AG10803 (cell line): ENCODE results near the gene MYO5A.
"Not testable (repeated sequence)": the region's sequence is repeated elsewhere in the genome, so short reads cannot be mapped to it uniquely, and the experiment has no call there.

Experiments used
- DNase-seq: peaks from one replicate; pipeline ENCODE4 v3.0.0; 2010; ENCODE audit warnings: low read depth
- H3K4me3 ChIP-seq: 2 replicates; pipeline ENCODE4 v1.5.1; 2011; ENCODE audit warnings: mild to moderate bottlenecking, low read length, control low read depth
- CTCF ChIP-seq: conservative IDR thresholded peaks from 2 replicates; pipeline ENCODE4 v1.5.1; 2011; ENCODE audit warnings: mild to moderate bottlenecking, low read length, control low read depth, inconsistent platforms

MYO5A gene

DNA sequence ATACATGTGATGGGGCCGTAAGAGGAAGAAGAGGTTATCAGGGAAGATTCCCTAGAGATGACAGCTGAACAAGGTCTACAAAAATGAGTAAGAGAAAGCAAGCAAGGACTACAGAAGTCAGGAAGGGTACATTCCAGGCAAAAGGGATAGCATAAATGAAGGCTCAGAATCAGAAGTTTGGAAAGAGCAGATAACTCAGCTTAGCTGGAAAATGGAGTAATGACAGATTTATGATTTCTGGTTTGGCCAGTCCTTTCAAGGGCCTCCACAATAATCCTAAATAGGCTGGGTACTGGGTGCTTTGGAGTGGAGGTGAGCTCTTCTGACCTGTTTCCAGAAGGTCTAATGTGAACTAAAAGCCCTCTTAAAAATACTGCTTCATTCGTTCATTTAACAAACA is 110.7 kb downstream of the MYO5A start:
- no peak overlapping the region for H3K4me3 ChIP-seq
- TF ChIP-seq CTCF, result no peak
- no peak for DNase-seq

GRCh38 chr15:52417521-52417920 is 111.2 kb downstream of the MYO5A start:
- TF ChIP-seq CTCF, result no peak
- DNase-seq, result peak; percentile 72
- no peak overlapping the region for H3K4me3 ChIP-seq

DNA sequence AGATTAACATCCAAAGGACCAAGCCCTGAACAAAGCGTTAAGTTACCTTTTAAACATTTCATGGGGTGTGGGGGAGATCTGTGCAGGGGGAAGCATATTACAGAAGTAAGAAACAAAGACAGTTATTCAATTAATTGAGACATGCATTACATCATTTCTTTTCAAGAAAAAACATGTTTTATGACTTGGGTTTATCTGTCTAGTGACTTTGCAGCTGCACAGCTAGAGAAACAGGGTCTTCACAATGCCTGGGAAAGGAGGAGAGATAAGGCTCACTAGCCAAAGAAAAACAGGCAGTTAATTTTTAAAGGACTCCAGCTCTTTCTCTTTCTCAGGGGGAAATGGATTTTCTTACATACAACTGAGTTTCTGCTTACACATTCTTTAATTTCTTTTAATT is 112.1 kb downstream of the MYO5A start:
- H3K4me3 ChIP-seq, DNase-seq: not testable (repeated sequence)

DNA sequence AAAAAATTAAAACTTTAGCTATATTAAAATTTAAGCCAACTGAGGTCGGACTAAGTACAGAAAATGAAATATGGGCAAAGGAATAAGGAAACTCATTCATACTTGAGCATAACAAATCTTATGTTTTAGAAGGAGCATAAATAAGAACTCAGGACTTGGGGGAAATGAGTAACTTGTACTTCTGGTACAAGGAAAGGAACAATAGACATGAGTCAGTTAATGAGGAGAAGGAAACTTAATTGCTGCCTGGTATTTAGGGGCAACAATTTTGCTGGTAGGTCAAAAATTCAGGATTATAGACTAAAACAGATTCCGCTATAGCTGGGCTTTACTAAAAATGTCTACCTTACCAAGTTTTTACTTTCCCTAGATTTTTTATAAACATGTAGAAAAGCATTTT is 113.1 kb downstream of the MYO5A start:
- DNase-seq, result no peak
- H3K4me3 ChIP-seq, result no peak overlapping the region
- TF ChIP-seq CTCF, result no peak

DNA sequence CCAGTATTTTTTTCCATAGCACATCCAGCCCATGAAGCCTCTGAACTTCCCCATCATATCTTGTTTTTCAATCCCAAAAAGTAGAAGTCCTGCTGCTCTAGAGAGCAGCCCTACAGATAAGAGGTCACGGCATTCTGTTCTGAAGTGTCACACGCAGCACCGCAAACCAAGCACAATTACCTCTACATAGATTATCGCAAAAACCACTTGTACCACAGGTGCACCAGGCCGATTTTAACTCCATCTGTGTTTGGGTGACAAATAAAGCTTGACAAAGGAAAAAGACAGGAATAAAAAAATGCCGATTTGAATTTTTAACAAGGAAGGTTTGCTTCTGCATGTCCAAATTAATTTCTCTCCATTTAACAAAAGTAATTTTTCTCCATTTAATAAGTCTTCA is 113.7 kb downstream of the MYO5A start:
- TF ChIP-seq CTCF, result no peak
- DNase-seq, result no peak
- H3K4me3 ChIP-seq, result no peak overlapping the region

GRCh38 chr15:52408823-52409222 is 119.9 kb downstream of the MYO5A start:
- no peak for TF ChIP-seq CTCF
- H3K4me3 ChIP-seq, result no peak overlapping the region
- DNase-seq, result no peak

- no peak for TF ChIP-seq CTCF
- no peak for DNase-seq
Observed at GRCh38 chr15:52407374-52407773, 121.3 kb downstream of the MYO5A start.

GRCh38 chr15:52406601-52407000 is 122.1 kb downstream of the MYO5A start:
- no peak for TF ChIP-seq CTCF
- DNase-seq, result peak; percentile 8
- no peak overlapping the region for H3K4me3 ChIP-seq

More at GRCh38 chr15:52407374-52407773, 121.3 kb downstream of the MYO5A start:
- H3K4me3 ChIP-seq, result no peak overlapping the region
